ENCODE measurements around the gene TLX2. TPM values are rescaled to one million over a fixed set of nuclear protein-coding genes. Genes with fewer than 3 reads are reported as not detected.

Gene TLX2
- total and polyA plus RNA-seq, 2 experiments from 2014 or later = 0.16 to 0.21 TPM

DNA sequence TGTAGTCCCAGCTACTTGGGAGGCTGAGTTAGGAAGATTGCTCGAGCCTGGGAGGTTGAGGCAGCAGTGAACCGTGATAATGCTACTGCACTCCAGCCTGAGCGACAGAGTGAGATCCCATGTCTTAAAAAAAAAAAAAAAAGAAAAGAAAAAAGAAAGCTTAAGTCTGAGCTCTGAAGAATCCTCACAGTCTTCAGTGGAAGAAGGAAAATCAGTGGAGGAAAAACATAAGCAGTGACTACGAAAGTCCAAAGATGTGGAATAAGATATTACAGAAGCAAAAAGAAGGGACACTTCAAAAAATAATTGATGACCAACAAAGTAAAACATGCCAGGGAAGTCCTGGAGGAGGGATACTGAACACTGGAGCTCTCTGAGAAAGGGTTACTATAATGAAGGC, 4.0 kb upstream of the TLX2 start:
- no peak for ATAC-seq
- H3K4me3 ChIP-seq = no peak overlapping the region
- H3K4me3 Mint-ChIP-seq = peak overlapping the region; percentile 5; the same call in 1 of the 3 replicates

DNA sequence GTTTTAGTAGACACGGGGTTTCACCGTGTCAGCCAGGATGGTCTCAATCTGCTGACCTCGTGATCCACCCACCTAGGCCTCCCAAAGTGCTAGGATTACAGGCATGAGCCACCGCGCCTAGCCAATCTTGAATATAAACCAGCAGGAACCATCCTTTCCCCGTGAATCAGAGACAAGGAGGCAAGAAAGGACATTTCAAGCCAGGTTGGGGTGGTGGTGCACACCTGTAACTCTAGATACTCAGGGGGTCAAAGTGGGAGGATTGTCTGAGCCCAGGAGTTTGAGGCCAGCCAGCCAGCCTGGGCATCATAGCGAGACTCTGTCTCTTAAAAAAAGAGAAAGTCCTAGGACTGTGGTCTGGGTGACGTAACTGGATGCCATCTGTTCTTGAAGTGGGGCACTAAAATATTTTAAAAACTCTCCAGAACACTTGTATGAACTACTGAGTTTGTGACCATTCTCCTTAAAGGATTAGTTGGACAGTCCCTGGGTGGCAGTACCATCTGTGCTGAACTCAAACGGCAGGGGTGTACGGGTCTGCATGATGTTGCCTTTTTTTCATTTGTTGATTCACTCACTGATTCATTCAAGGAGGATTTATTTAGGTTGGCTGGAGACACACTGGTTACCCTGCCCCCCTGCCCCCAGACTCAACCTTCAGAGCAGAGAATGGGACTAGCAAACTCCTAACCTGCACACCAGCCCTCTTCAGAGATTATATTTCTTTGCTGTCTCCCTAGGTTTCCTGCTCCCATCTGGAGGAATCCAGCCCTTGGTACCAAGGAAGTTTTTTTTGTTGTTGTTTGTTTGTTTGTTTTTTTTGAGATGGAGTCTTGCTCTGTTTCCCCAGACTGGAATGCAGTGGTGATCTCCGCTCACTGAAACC, 2.9 kb upstream of the TLX2 start:
- Histone ChIP-seq H3K9me2 (ENCODE audit: insufficient read depth) (no peaks in the 10 kb centered on the region), H3K27ac (ENCODE audit: low read depth) (no peak overlapping the region), H3K79me2 (replicated peaks; ENCODE audit: insufficient read depth) (peaks cover 5% of the 10 kb centered on the region), H3F3A (replicated peaks; ENCODE audit: low read depth) (no peaks in the 10 kb centered on the region), H3K4me3 (no peak overlapping the region), H3K4me2 (no peak overlapping the region), H3K27me3 (ENCODE audit: insufficient read depth) (peaks cover 92% of the 10 kb centered on the region), H3K4me1 (ENCODE audit: insufficient read depth) (peaks cover 26% of the 10 kb centered on the region), H2AFZ (no peak overlapping the region), H4K20me1 (replicated peaks; ENCODE audit: insufficient read depth) (no peaks in the 10 kb centered on the region), H3K36me3 (ENCODE audit: insufficient read depth) (no peaks in the 10 kb centered on the region)
- H3K36me3 Mint-ChIP-seq (ENCODE audit: low read depth) = peaks cover 9% of the 10 kb centered on the region; the same call in 2 of the 3 replicates
- DNase-seq (ENCODE audit: low spot score) (no peak), ATAC-seq (no peak)
- H3K9me3 Mint-ChIP-seq = peaks cover 15% of the 10 kb centered on the region
- peaks cover 25% of the 10 kb centered on the region for H3K4me1 Mint-ChIP-seq
- H3K27ac Mint-ChIP-seq = no peak overlapping the region
- TF ChIP-seq, protein P1, sequence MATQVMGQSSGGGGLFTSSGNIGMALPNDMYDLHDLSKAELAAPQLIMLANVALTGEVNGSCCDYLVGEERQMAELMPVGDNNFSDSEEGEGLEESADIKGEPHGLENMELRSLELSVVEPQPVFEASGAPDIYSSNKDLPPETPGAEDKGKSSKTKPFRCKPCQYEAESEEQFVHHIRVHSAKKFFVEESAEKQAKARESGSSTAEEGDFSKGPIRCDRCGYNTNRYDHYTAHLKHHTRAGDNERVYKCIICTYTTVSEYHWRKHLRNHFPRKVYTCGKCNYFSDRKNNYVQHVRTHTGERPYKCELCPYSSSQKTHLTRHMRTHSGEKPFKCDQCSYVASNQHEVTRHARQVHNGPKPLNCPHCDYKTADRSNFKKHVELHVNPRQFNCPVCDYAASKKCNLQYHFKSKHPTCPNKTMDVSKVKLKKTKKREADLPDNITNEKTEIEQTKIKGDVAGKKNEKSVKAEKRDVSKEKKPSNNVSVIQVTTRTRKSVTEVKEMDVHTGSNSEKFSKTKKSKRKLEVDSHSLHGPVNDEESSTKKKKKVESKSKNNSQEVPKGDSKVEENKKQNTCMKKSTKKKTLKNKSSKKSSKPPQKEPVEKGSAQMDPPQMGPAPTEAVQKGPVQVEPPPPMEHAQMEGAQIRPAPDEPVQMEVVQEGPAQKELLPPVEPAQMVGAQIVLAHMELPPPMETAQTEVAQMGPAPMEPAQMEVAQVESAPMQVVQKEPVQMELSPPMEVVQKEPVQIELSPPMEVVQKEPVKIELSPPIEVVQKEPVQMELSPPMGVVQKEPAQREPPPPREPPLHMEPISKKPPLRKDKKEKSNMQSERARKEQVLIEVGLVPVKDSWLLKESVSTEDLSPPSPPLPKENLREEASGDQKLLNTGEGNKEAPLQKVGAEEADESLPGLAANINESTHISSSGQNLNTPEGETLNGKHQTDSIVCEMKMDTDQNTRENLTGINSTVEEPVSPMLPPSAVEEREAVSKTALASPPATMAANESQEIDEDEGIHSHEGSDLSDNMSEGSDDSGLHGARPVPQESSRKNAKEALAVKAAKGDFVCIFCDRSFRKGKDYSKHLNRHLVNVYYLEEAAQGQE (IDR thresholded peaks at IDR 0.05; ENCODE audit: unreplicated experiment) = no peak
- TF ChIP-seq EZH2 (IDR thresholded peaks at IDR 0.05; ENCODE audit: low read depth, unreplicated experiment) = peak; percentile 38
- H3K27me3 Mint-ChIP-seq (ENCODE audit: insufficient read depth, low read depth, poor library complexity) = peaks cover 92% of the 10 kb centered on the region
- no peak overlapping the region for H3K4me3 Mint-ChIP-seq

More for the DNA sequence above, 4.0 kb upstream of the TLX2 start:
- H3K27me3 Mint-ChIP-seq (ENCODE audit: insufficient read depth, low read depth, poor library complexity) = peaks cover 92% of the 10 kb centered on the region
- H3K9me2 ChIP-seq (ENCODE audit: insufficient read depth) = no peaks in the 10 kb centered on the region
- peaks cover 10% of the 10 kb centered on the region for H3K9me3 Mint-ChIP-seq
- no peak overlapping the region for H3K27ac Mint-ChIP-seq
- peaks cover 15% of the 10 kb centered on the region for H3K36me3 Mint-ChIP-seq (ENCODE audit: low read depth)
- peaks cover 8% of the 10 kb centered on the region for H3K79me2 ChIP-seq (replicated peaks; ENCODE audit: insufficient read depth)
- no peak overlapping the region for H2AFZ ChIP-seq
- TF ChIP-seq EZH2 (IDR thresholded peaks at IDR 0.05; ENCODE audit: low read depth, unreplicated experiment) (peak; percentile 70), JUNB (IDR thresholded peaks at IDR 0.05; ENCODE audit: unreplicated experiment) (no peak)
- TF ChIP-seq, protein P1 (IDR thresholded peaks at IDR 0.05; ENCODE audit: unreplicated experiment) = no peak
- peaks cover 4% of the 10 kb centered on the region; the same call in 1 of the 2 replicates for H3K36me3 ChIP-seq (ENCODE audit: insufficient read depth)
- peaks cover 92% of the 10 kb centered on the region for H3K27me3 ChIP-seq (ENCODE audit: insufficient read depth)
- no peaks in the 10 kb centered on the region for H4K20me1 ChIP-seq (replicated peaks; ENCODE audit: insufficient read depth)
- no peak overlapping the region for H3K27ac ChIP-seq (ENCODE audit: low read depth)
- peaks cover 24% of the 10 kb centered on the region for H3K4me1 ChIP-seq (ENCODE audit: insufficient read depth)
- H3K4me1 Mint-ChIP-seq = peaks cover 25% of the 10 kb centered on the region
- H3F3A ChIP-seq (replicated peaks; ENCODE audit: low read depth) = no peaks in the 10 kb centered on the region
- no peak overlapping the region for H3K4me2 ChIP-seq
- no peak for DNase-seq (ENCODE audit: low spot score)
